GM23338 (cell line): ENCODE results near the gene TAF11L11. TPM values are rescaled to one million over a fixed set of nuclear protein-coding genes. Genes with fewer than 3 reads are reported as not detected.
"Not testable (repeated sequence)": the region's sequence is repeated elsewhere in the genome, so short reads cannot be mapped to it uniquely, and the experiment has no call there.

Source experiments
- ATAC-seq: fragments of 200-7000 bp; cut with Tn5 transposase; 3 replicates; pipeline ENCODE4 v1.9.1; 2020
- DNase-seq: peaks from one replicate; pipeline ENCODE4 v3.0.0-alpha.2; 2015; ENCODE audit warnings: low spot score
- H2AFZ ChIP-seq: fragments of 200-600 bp; sonication (generic); 2 replicates; pipeline ENCODE4 v1.8.0; 2016; ENCODE audit warnings: antibody characterized with exemption, mild to moderate bottlenecking, moderate library complexity
- H3F3A ChIP-seq: fragments of 200-600 bp; sonication (generic); replicated peaks from 2 replicates; pipeline ENCODE4 v1.8.0; 2017; ENCODE audit warnings: antibody characterized with exemption, mixed run types, low read depth
- H3K27ac ChIP-seq: fragments of 200-600 bp; sonication (generic); 2 replicates; pipeline ENCODE4 v1.6.1; 2016; ENCODE audit warnings: low read depth
- H3K27me3 ChIP-seq: fragments of 200-600 bp; sonication (generic); 2 replicates; pipeline ENCODE4 v1.8.0; 2016; ENCODE audit warnings: mild to moderate bottlenecking, mixed run types, moderate library complexity; ENCODE audit not compliant: insufficient read depth
- H3K36me3 ChIP-seq: fragments of 200-600 bp; sonication (generic); 2 replicates; pipeline ENCODE4 v1.8.0; 2016; ENCODE audit warnings: mild to moderate bottlenecking; ENCODE audit not compliant: insufficient read depth
- H3K4me1 ChIP-seq: fragments of 200-600 bp; sonication (generic); 2 replicates; pipeline ENCODE4 v1.8.0; 2016; ENCODE audit warnings: mild to moderate bottlenecking, moderate library complexity; ENCODE audit not compliant: insufficient read depth
- H3K4me2 ChIP-seq: fragments of 200-600 bp; sonication (generic); 2 replicates; pipeline ENCODE4 v1.7.1; 2017; ENCODE audit warnings: mixed run types
- H3K4me3 ChIP-seq: fragments of 200-600 bp; sonication (generic); 2 replicates; pipeline ENCODE4 v1.6.1; 2016; ENCODE audit warnings: mixed run types
- H3K79me2 ChIP-seq: fragments of 200-600 bp; sonication (generic); replicated peaks from 2 replicates; pipeline ENCODE4 v1.8.0; 2017; ENCODE audit warnings: mild to moderate bottlenecking; ENCODE audit not compliant: insufficient read depth
- H3K9me2 ChIP-seq: fragments of 200-600 bp; sonication (generic); 2 replicates; pipeline ENCODE4 v1.8.0; 2017; ENCODE audit not compliant: insufficient read depth
- H4K20me1 ChIP-seq: fragments of 200-600 bp; sonication (generic); replicated peaks from 2 replicates; pipeline ENCODE4 v1.8.0; 2017; ENCODE audit warnings: mild to moderate bottlenecking; ENCODE audit not compliant: insufficient read depth
- H3K27ac Mint-ChIP-seq: 2 replicates; pipeline ENCODE4 v1.8.0; 2020; ENCODE audit warnings: inconsistent platforms, mild to moderate bottlenecking, moderate library complexity, mixed read lengths
- H3K27me3 Mint-ChIP-seq: 3 replicates; pipeline ENCODE4 v1.8.0; 2022; ENCODE audit warnings: low read depth, mild to moderate bottlenecking, moderate library complexity, mixed read lengths, inconsistent platforms; ENCODE audit not compliant: insufficient read depth, poor library complexity
- H3K36me3 Mint-ChIP-seq: 3 replicates; pipeline ENCODE4 v1.8.0; 2021; ENCODE audit warnings: low read depth, mild to moderate bottlenecking, inconsistent platforms, moderate library complexity, mixed read lengths
- H3K4me1 Mint-ChIP-seq: 3 replicates; pipeline ENCODE4 v1.8.0; 2020; ENCODE audit warnings: mild to moderate bottlenecking, inconsistent platforms, mixed read lengths
- H3K4me3 Mint-ChIP-seq: 3 replicates; pipeline ENCODE4 v1.8.0; 2021; ENCODE audit warnings: moderate library complexity, mild to moderate bottlenecking, inconsistent platforms, mixed read lengths
- H3K9me3 Mint-ChIP-seq: 3 replicates; pipeline ENCODE4 v1.8.0; 2020; ENCODE audit warnings: moderate library complexity, mild to moderate bottlenecking, inconsistent platforms, mixed read lengths
- EZH2 ChIP-seq: fragments of 200-600 bp; sonication (generic); IDR thresholded peaks from one replicate; pipeline ENCODE4 v1.8.0; 2017; ENCODE audit warnings: antibody characterized with exemption, mild to moderate bottlenecking, low read depth; ENCODE audit not compliant: unreplicated experiment
- JUNB ChIP-seq: IDR thresholded peaks from one replicate; pipeline ENCODE4 v1.6.1; 2016; ENCODE audit warnings: antibody characterized with exemption; ENCODE audit not compliant: unreplicated experiment
- NANOG ChIP-seq: IDR thresholded peaks from 2 replicates; pipeline ENCODE4 v1.6.1; 2016; ENCODE audit warnings: antibody characterized with exemption, borderline replicate concordance
- STAT1 ChIP-seq: IDR thresholded peaks from one replicate; pipeline ENCODE4 v1.6.1; 2016; ENCODE audit warnings: antibody characterized with exemption; ENCODE audit not compliant: unreplicated experiment
- ZNF114 ChIP-seq: fragments of 250-450 bp; sonication (Bioruptor Pico); IDR thresholded peaks from 2 replicates; pipeline ENCODE4 v1.5.0; 2020; ENCODE audit warnings: mild to moderate bottlenecking, moderate library complexity
- ZNF331 ChIP-seq: fragments of 250-450 bp; sonication (Bioruptor Pico); IDR thresholded peaks from 2 replicates; pipeline ENCODE4 v1.5.0; 2020; ENCODE audit warnings: low read depth, mild to moderate bottlenecking, moderate library complexity
- polyA plus RNA-seq: library from polyadenylated mRNA; unstranded; fragments of >200 nt; fragmentation: Nextera tagmentation; extraction: Ambion mirVana; gene quantifications from 2 replicates; pipeline ENCODE4 v1.2.1, GENCODE V29; 2016
- total RNA-seq: library from RNA; depleted of rRNA; stranded (reverse); fragments of >200 nt; shearing (Covaris generic); gene quantifications from 2 replicates; pipeline ENCODE4 v1.2.3, GENCODE V29; 2014

The TAF11L11 gene
- total and polyA plus RNA-seq, 2 experiments from 2014 or later = 0.21 TPM; not detected in 1

GRCh38 chr5:17604951-17605350 lies 968 bp downstream of the TAF11L11 start:
- ATAC-seq (no peak), DNase-seq (no peak)
- Mint-ChIP-seq H3K27ac (no peak overlapping the region), H3K4me1 (no peaks in the 10 kb centered on the region; the same call in 2 of the 3 replicates), H3K4me3 (no peak overlapping the region), H3K27me3 (peaks cover 2% of the 10 kb centered on the region), H3K9me3 (peaks cover 2% of the 10 kb centered on the region; the same call in 1 of the 3 replicates), H3K36me3 (no peaks in the 10 kb centered on the region)
- H3F3A ChIP-seq = no peaks in the 10 kb centered on the region
- no peak overlapping the region for H3K4me2 ChIP-seq
- H4K20me1 ChIP-seq = no peaks in the 10 kb centered on the region
- no peaks in the 10 kb centered on the region for H3K4me1 ChIP-seq
- no peaks in the 10 kb centered on the region for H3K27me3 ChIP-seq
- H3K9me2 ChIP-seq = no peaks in the 10 kb centered on the region
- H3K79me2 ChIP-seq = no peaks in the 10 kb centered on the region
- H3K27ac ChIP-seq = no peak overlapping the region
- no peaks in the 10 kb centered on the region for H3K36me3 ChIP-seq
- no peak for TF ChIP-seq JUNB
- TF ChIP-seq EZH2 = no peak
- TF ChIP-seq ZNF331 (CRISPR knock-in tag) = no peak
- TF ChIP-seq NANOG = no peak
- no peak for TF ChIP-seq STAT1
- H2AFZ ChIP-seq = no peak overlapping the region
- H3K4me3 ChIP-seq = no peak overlapping the region

DNA sequence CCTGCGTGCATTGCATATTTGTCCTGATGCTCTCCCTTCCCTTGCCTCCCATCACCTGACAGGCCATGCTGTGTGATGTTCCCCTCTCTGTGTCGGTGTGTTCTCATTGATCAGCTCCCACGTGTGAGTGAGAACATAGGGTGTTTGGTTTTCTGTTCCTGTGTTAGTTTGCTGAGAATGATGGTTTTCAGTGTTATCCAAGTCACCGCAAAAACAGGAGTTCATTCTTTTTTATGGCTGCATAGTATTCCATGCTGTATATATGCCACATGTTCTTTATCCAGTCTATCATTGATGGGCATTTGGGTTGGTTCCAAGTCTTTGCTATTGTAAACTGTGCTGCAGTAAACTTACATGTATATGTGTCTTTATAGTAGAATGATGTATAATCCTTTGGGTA lies 3.5 kb downstream of the TAF11L11 start:
- H3K9me2 ChIP-seq, H3K27ac ChIP-seq, H3K4me2 ChIP-seq, DNase-seq, H3F3A ChIP-seq, H2AFZ ChIP-seq, H3K4me1 Mint-ChIP-seq, H3K4me3 ChIP-seq, H3K36me3 ChIP-seq, H3K4me3 Mint-ChIP-seq, H3K79me2 ChIP-seq, H3K27ac Mint-ChIP-seq, ATAC-seq, H3K9me3 Mint-ChIP-seq, H3K27me3 ChIP-seq, H3K27me3 Mint-ChIP-seq, H4K20me1 ChIP-seq, H3K4me1 ChIP-seq, H3K36me3 Mint-ChIP-seq: not testable (repeated sequence)

DNA sequence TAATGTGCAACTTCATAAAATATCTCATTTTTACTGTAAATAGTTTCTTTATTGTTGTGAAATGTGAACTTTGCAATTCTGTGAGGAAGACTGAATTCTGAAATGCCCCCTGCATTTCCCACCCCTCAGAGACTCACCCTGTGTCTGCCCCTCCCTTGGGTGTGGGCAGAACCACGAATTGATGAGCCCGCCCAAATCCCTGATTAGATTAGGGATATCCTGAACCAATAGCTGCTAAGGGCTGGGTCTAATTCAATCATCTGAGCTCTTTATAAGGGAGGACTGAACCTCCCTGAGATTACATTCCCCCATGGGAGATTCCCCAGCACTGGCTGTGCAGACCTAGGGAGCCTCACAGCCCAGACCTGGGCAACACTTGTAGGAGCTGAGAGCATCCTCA lies 6.1 kb downstream of the TAF11L11 start, which contains the start of gene TAF11L12:
TAF11L12 (plus strand) TSS at position 301 of the 400 bp plus-strand sequence.
- H3K4me1 ChIP-seq, ATAC-seq, H3K9me2 ChIP-seq, H3K4me3 Mint-ChIP-seq, H3K27ac ChIP-seq, H3F3A ChIP-seq, H3K9me3 Mint-ChIP-seq, H3K27me3 ChIP-seq, H3K36me3 ChIP-seq, DNase-seq, H3K79me2 ChIP-seq, H3K4me1 Mint-ChIP-seq, H3K4me2 ChIP-seq, H3K27me3 Mint-ChIP-seq, H3K36me3 Mint-ChIP-seq, H3K27ac Mint-ChIP-seq, H3K4me3 ChIP-seq, H4K20me1 ChIP-seq, H2AFZ ChIP-seq: not testable (repeated sequence)

DNA sequence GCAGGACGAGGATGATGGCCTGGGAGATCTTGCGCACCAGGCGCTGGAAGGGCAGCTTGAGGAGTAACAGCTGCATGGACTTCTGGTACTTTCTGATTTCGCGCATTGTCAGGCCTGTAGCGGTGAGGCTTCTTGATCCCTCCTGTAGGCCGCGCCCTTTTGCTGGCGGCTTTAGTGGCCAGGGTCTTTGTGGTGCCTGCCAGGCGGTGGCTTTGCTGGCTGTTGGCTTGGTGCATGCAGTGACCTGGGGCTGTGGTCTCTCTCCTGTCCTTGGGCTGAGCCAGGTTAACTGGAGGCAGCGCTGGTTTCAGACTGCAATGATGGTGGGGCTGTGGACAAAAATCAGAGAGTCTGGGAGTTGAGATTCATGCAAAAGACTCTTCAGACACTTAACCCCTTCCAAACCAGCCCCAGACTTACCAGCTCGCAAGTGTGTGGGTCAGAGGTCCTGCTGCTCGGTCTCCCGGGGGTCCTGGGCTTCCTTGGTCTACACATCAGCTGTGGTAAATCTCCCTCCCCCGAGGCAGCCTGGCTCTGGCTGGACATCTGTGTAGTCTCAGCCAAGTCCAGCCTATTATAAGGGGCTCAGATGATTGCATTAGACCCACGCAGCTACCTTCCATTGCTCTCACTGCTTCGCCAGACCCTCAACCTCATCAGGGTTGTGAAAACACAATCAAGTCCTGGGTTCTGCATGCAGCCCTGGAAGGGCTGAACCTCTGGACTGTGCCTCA lies 11.1 kb downstream of the TAF11L11 start:
- H3K9me3 Mint-ChIP-seq = peaks cover 2% of the 10 kb centered on the region; the same call in 1 of the 3 replicates
- Histone ChIP-seq H3F3A (no peaks in the 10 kb centered on the region), H3K4me2 (no peak overlapping the region), H3K9me2 (peaks cover 3% of the 10 kb centered on the region; the same call in 1 of the 2 replicates), H3K27ac (no peak overlapping the region), H2AFZ (no peak overlapping the region), H3K36me3 (no peaks in the 10 kb centered on the region), H3K4me1 (no peaks in the 10 kb centered on the region), H3K4me3 (no peak overlapping the region), H3K27me3 (no peaks in the 10 kb centered on the region), H4K20me1 (no peaks in the 10 kb centered on the region), H3K79me2 (no peaks in the 10 kb centered on the region)
- TF ChIP-seq ZNF114 (CRISPR knock-in tag) = no peak
- no peak overlapping the region for H3K27ac Mint-ChIP-seq
- no peak for ATAC-seq
- DNase-seq = no peak
- peaks cover 2% of the 10 kb centered on the region for H3K27me3 Mint-ChIP-seq
- no peak overlapping the region for H3K4me3 Mint-ChIP-seq
- H3K36me3 Mint-ChIP-seq = no peaks in the 10 kb centered on the region
- H3K4me1 Mint-ChIP-seq = no peaks in the 10 kb centered on the region
